ENCODE results near the gene MLH3.
"Not testable (repeated sequence)": the region's sequence is repeated elsewhere in the genome, so short reads cannot be mapped to it uniquely, and the experiment has no call there.

The MLH3 gene

DNA sequence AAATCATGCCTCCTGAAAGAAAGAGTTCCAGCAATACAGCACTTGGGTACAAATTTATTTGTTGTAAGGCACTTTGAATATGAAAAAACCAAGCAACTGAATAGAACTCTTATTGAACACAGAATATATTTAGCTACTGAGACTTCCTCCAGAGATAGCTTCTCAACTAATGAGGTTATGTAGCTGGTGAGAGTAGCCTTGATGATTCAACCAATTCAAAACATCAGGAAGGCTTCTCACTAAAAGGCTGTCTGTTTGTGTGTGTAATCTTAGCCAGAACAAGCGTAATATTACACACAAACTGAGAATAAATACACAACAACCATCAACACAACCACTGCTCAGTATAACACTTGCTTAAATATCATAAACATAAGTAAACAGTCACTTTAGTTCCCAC, 28.2 kb downstream of the MLH3 start:
- no peak for DNase-seq

DNA sequence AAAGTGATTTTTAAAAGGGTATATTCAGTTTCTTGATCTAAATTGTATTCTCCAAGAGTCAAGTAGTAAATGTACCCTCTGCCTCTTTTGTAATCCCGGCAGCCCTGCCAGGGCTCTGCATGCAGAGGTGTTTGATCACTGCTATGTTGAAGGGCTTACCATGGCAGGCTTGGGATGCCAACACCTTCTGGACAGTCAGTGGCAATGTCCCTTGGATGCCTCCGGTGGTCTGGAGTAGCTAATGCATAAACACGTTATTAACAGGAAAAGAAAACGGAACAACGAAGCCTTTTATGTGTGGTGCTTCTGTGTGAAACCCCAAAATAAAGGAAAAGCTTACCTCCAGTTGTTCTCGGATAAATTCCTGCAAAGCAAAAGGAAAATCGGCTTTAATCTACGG, 28.6 kb downstream of the MLH3 start:
- DNase-seq, result no peak

DNA sequence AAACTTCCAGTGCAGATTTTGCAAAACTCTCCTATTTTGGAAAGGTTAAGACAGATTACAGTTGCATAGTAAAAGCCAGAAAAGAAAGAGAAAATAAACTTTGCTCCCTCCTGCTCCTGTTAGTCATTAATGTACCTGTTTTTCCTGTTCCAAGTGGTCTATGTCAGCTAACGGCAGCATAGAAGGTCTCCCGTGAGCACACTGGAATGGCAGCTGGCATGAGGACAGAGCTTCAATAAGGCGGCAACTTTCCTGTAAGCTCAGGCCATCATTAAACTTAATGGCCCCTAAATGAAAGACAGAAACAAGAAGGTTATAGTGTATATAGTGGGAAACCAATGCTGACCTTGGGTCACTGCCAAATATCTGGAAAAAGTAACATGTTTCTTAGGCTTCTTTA, 32.6 kb downstream of the MLH3 start:
- no peak for DNase-seq

DNA sequence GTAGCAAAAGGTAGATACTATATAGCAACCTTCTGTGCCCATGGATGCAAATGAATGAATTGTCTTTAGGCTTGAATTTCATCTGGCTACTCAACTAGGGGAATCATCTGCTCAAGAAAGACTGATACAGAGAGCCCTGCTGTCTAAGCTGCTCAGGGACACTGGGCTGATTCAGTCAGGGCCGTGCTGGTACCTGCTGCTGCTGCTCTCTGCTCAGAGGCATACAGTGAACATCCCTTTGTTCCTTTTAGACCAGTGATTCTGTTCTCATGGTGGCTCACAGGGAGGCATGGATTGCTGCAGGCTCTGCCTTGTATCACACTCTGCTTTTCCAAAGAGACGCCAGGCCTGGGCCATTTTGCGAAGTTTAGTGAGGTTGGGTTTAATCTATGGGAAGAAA, 34.5 kb downstream of the MLH3 start:
- no peak for DNase-seq

DNA sequence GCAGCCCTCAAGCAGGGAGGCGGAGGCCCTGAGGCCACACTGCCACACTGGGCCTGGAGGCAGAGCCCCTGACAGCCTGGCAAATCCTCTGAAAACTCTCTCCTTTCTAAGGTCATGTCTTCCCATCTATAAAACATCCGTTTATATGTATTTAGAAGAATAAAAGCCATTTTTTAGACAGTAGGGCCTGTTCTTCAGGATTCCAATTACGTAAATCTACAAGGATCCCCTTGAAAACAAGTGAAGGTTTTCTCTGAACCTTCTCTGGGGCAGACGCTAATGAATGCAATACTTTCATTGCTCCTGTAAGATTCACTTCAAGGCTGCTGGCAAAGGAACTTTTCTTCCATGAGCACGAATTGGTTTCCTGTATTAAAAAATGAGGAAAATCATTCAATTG, 35.8 kb downstream of the MLH3 start:
- no peak for DNase-seq

- no peak for DNase-seq
Measured at GRCh38 chr14:75013290-75013689, 38.0 kb downstream of the MLH3 start.

DNA sequence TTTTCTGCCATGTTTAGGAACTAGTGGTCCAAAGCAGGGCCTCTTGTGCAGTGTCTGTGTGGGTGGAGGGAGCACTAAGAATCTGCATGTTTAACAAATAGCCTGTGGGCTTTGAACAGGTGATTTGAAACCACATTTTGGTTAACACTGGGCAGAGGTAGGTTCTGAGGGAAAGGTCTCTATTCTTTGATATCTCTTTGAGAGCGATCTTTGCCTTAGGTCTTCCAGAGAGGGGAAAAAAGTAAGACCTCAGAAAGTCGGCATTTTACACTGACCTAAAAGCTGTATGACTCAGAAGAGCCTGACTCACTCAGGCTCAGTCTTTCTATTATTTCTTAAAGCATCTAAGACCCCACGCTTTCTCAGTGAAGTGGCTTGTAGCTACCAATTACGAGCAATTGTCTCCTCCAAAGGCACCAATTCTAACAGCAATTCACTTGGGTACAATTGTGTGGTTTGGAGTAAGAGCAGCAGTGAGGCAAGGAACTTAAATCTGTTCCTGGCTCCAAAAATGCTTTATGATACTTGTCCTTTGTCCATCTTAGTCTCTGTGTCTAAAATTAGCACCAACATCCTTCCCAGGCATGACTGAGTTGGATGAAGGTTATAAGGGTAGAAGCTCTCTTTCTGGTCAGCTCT, 39.8 kb downstream of the MLH3 start:
- no peak for DNase-seq

GRCh38 chr14:75010472-75011093, 40.7 kb downstream of the MLH3 start:
- DNase-seq, result no peak

DNA sequence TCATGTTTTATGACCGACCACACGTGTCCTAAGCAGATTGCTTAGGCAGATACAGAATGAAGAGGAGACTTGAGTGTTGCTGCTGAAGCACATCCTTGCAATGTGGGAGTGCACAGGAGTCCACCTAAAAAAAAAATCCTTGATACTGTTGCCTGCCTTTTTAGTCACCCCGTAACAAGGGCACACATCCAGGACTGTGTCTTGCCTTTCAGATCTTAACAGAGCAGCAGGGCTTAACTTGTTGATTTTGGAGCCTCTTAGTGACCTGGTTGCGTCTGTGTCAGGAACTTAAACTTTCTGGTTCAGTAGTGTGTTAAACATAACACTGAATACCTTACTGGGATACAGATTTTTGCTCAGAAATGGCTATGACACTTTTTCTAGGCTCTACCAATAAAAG, 42.1 kb downstream of the MLH3 start:
- DNase-seq, result no peak

DNA sequence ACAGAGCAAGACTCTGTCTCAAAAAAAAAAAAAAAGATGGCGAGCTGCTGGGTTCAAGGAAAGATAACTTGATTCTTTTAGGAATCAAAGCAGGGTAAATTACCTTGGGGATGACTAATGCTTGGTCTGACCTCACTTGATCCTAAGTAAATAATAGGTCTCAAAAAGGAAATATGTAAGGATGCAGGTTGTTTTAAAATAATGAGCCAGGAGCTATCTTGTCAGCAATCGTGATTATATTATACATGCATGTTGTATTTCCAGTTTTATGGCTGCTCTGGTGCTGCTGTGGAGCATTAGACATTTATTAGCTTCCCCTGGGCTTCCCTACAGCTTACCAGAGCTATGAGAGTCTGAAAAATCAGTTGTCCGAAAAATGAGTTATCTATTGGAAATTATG, 45.9 kb downstream of the MLH3 start:
- DNase-seq, result no peak

DNA sequence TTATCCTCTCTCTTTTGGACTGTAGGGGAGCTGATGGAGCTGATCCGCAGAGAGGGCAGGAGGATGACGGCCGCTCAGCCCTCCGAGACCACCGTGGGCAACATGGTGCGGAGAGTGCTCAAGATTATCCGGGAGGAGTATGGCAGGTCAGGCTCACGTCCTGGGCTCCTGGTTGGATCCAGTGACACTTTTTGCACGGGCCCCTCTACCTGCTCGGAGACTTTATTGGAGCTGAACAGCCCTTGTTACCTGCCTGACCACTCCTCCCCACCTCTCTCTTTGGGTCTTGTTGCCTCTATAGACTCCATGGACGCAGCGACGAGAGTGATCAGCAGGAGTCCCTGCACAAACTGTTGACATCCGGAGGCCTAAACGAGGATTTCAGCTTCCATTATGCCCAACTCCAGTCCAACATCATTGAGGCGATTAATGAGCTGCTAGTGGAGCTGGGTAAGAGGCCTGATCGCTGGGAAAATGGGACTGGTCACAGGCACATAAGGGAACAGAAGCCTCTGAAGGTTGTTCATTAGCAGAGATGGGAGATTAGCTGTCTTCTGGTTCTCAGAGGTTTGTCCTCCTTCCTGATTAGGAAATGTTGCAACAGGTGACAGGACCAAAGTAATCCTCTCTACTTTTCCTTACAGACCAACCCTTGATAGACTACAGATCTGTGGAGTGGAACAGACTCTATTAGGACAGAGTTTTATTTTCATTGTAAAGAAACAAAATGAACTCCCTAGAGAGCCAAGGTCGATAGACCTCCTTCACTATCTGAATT, 47.8 kb downstream of the MLH3 start:
- no peak for DNase-seq

GRCh38 chr14:75002392-75003249, 48.6 kb downstream of the MLH3 start, which contains the start of gene EIF2B2:
TSS of gene EIF2B2 (plus strand) at chr14:75002921. CDS start at chr14:75002991, 70 bp downstream.
- peak; percentile 98 for DNase-seq

GRCh38 chr14:75001899-75002298, 49.4 kb downstream of the MLH3 start:
- DNase-seq, result no peak

GRCh38 chr14:75001261-75001660, 50.0 kb downstream of the MLH3 start:
- no peak for DNase-seq

DNA sequence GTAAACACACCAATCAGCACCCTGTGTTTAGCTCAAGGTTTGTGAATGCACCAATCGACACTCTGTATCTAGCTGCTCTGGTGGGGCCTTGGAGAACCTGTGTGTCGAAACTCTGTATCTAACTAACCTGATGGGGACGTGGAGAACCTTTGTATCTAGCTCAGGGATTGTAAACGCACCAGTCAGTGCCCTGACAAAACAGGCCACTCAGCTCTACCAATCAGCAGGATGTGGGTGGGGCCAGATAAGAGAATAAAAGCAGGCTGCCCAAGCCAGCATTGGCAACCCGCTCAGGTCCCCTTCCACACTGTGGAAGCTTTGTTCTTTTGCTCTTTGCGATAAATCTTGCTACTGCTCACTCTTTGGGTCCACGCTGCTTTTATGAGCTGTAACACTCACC, 55.5 kb downstream of the MLH3 start:
- DNase-seq, result not testable (repeated sequence)

DNA sequence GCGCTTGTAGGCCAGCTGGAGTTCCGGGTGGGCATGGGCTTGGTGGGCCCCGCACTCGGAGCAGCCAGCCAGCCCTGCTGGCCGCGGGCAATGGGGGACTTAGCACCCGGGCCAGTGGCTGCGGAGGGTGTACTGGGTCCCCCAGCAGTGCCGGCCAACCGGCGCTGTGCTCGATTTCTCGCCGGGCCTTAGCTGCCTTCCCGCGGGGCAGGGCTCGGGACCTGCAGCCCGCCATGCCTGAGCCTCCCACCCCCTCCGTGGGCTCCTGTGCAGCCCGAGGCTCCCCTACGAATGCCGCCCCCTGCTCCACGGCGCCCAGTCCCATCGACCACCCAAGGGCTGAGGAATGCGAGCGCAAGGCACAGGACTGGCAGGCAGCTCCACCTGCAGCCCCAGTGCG, 57.1 kb downstream of the MLH3 start:
- not testable (repeated sequence) for DNase-seq

DNA sequence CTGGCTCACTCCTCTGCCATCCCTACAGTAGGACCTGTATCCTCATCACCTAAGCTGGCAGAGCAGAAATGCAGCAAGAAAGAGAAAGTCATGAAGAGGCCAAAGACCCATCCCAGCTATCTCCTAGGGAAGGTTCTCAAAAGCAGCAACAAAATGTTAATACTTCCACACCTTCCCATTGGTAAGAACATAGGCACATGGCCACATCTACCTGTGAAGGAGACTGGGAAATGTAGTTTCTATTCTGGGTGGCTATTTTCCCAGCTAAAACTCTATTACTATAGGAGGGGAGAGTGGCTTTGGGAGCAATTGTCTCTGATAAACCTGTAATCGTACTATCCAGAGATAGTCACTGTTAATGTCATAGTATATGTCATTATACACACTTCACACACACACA, 62.3 kb downstream of the MLH3 start:
- DNase-seq, result no peak

- no peak for DNase-seq
Measured at GRCh38 chr14:74988131-74988530, 63.1 kb downstream of the MLH3 start.

GRCh38 chr14:74985806-74986205, 65.5 kb downstream of the MLH3 start:
- DNase-seq, result no peak

DNA sequence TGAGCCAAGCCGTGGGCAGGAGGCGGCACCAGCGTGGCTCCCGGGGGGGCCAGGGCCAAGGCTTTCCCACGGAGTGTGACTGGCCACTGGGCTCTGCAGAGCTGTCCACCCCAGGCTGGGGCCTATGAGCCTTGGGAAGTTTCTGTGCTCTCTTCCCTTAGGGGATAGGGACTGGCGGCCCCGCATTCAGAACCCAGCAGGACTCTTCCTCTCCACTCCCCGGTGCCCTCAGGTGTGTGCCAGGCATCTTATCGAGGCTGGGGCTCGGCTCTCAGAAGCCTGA, 66.3 kb downstream of the MLH3 start:
- no peak for DNase-seq

GRCh38 chr14:74984236-74985027, 66.8 kb downstream of the MLH3 start:
- DNase-seq, result no peak

- DNase-seq, result no peak
Measured at GRCh38 chr14:74983343-74983742, 67.9 kb downstream of the MLH3 start.

DNA sequence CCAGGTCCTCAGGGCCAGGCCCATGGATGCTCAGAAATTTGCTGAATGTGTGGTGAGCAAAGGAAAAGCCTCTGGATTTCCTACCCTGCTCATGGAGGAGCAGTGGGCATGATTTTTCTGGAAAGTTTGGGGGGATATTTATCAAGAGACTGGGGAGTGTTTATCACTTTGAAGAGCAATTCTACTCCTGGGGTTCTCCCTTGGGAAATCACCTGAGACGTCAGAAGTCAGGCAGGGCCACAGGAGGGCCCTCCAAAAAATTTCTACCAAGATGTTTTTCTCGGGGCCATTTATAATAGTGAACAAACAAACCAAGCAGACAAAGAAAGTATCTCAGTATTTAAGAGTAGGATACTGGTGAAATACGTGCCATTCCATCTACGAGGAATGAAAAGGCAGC, 68.6 kb downstream of the MLH3 start:
- DNase-seq, result no peak

All from retina (tissue), 1 donor.